Fibroblast of skin of abdomen (primary cell): ENCODE measurements around the gene ADCY4.
"Not testable (repeated sequence)": the region's sequence is repeated elsewhere in the genome, so short reads cannot be mapped to it uniquely, and the experiment has no call there.

Experiments
- DNase-seq: peaks from one replicate; pipeline ENCODE4 v3.0.0-alpha.2; 2013

The ADCY4 gene

GRCh38 chr14:24338843-24339242, 4.0 kb upstream of the ADCY4 start:
- no peak for DNase-seq

GRCh38 chr14:24337824-24338175, 2.9 kb upstream of the ADCY4 start:
- DNase-seq = no peak

- no peak for DNase-seq
These were observed 2.4 kb upstream of the ADCY4 start for GRCh38 chr14:24337144-24337823.

DNA sequence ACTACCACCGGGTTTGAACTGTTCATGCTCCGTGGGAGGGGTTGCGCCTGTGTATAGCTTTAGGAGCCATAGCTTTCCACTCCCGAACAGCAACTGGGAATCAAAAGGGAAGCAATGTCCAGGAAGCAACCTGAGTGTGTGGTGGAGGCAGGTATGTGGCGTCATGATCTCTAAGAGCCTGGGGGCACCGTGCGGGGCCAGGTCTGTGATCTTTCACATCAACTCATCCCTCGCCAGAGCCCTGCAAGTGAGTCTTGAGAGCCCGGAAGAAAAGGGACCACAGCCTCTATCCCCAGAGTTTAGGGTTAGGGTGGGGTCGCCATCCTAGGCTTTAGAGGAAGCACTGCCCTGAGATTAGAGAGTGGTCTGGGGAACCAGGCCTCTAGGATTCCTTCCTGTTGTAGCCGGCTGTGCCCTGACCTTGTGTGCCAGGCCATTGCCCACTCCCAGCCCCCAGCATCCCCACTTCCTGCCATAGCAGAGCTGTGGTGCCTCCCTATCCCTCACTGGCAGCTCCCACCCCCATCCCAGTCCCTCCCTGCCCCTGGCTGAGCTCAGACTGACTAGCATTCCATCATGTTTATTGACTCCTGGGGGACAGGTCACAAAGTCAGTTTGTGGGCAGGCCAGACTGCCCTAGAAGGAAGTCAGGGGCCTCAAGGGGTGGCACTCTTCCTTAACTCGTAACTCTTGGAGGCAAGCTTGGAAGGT, 745 bp upstream of the ADCY4 start:
- no peak for DNase-seq

GRCh38 chr14:24332268-24332993, 2.4 kb downstream of the ADCY4 start:
- peak; percentile 44 for DNase-seq

- no peak for DNase-seq
These were observed 3.1 kb downstream of the ADCY4 start for GRCh38 chr14:24331731-24332267.

- DNase-seq = no peak
These were observed 3.7 kb downstream of the ADCY4 start for GRCh38 chr14:24330973-24331674.

DNA sequence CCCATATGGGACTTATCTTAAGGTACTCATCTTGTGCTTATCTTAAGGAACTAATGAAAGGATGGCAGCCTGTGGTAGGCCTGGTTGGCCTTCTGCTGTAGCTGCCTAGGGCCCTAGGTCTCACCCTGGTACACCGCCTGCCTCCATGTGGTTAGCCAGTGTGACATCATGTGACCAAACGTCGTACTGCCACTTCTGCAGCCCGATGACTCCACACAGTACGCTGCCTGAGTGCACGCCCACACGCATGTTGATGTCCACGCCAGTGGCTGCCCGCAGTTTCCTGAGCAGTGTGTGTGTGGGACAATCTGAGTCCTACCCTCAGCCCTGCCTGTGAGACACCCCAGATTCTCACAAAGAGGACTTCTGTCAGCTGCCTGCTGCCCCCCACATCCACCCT, 5.1 kb downstream of the ADCY4 start:
- no peak for DNase-seq

- no peak for DNase-seq
These were observed 5.7 kb downstream of the ADCY4 start for GRCh38 chr14:24329073-24329663.

DNA sequence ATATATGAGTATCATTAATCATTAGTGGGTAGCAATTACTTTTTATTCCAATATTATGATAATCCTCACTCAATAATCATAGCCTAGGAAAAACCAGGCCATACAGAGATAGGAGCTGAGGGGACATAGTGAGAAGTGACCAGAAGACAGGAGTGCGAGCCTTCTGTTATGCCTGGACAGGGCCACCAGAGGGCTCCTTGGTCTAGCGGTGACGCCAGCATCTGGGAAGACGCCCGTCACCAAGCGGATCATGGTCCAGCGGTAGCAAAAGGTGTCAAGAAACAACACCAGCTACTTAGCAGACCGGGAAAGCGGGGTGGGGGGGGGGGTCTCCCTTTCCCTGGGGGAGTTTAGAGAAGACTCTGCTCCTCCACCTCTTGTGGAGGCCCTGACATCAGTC, 7.0 kb downstream of the ADCY4 start:
- not testable (repeated sequence) for DNase-seq

GRCh38 chr14:24327303-24327702, 7.6 kb downstream of the ADCY4 start:
- DNase-seq = no peak

DNA sequence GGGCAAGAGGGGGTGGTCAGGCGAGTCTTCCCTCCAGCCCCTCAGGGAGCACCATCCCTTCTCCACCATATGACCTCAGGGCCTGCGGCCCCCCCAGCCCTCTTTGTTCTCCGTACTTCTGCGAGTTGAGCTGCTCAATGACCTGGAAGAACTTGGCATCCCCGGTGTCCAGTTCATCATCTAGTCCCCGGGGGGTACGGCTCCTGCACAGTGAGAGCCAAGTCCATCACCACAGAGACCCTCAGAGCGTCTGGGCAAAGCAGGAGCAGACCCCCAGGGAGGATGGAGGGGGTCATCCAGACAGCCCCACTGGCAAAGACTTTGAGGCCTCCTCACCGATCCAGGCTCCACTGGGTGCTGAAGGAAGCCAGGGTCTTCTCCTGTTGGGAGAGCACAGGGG, 8.9 kb downstream of the ADCY4 start:
- no peak for DNase-seq

DNA sequence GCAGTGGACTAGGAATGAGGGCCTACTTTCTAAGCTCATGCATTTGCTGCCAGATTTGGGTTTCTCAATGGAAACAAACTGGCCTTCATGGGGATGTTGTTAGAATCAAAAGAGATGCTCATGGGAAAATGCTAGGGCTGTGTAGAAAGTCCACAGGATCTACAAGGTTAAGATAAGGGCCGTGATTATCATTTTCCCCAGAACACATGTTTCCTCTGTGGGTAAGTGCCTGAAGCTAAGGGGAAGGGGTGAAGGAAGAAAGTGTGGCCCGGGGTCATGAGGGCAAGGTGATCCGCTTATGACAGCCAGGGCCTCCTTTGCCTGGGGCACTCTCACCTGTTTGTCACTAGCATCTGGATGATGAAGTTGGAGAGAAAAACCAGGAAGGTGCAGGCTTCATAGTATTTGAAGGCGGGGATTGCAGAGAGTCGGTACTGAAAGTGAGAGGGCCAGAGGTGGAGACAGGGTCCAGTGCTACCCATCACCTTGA, 9.8 kb downstream of the ADCY4 start:
- DNase-seq = no peak

- no peak for DNase-seq
These were observed 10.8 kb downstream of the ADCY4 start for GRCh38 chr14:24324024-24324423.

DNA sequence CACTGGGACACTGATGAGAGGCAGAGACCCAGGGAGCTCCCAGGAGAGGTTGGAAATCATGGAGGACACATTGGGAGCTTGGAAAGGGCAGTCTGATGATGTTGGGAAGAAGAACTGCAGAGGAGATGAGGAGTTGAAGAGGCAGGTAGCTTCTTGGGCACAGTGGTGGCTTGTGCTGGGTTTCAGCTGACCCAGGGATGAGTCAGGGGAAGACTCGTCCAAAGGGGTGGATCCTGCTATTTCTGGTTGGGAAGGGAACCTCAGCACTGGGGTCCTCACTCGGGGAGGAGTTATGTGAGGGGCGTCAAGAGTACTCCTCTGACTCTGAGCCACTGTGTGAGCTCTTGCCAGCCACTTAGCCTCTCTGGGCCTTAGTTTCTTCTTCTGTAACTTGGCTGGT, 11.5 kb downstream of the ADCY4 start:
- DNase-seq = no peak

DNA sequence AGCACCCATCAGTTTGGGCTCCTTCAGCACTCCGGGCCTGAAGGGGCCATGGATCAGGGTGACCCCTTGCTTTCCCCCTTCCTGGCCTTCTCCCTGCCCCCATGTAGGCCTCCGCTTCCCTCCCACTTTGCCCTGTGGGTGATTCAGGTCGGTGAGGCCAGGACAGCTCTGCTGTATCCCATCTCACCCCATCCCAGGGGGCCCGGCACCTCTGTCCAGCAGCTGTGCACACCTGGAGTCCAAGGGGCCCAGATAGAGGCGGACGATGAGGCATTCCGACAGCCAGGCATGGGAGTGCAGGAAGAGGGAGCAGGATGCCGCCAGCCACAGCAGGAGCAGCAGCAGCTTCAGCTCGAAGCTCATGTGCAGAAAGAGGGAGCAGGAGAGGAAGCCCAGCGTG, 12.2 kb downstream of the ADCY4 start:
- no peak for DNase-seq

GRCh38 chr14:24321212-24321975, 13.5 kb downstream of the ADCY4 start:
- DNase-seq = no peak

- no peak for DNase-seq
These were observed 17.5 kb downstream of the ADCY4 start for GRCh38 chr14:24317141-24317928.

DNA sequence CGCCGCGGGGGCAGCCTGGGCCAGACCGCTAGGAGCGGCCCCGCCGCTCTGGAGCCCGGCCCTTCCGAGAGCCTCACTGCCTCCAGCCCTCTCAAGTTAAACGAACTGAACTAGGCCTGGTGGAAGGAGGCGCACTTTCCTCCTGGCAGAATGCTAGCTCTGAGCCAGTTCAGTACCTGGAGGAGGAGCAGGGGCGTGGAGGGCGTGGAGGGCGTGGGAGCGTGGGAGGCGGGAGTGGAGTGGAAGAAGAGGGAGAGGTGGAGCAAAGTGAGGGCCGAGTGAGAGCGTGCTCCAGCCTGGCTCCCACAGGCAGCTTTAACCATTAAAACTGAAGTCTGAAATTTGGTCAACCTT, 18.3 kb downstream of the ADCY4 start:
- DNase-seq = no peak

GRCh38 chr14:24315807-24316596, 18.9 kb downstream of the ADCY4 start:
- no peak for DNase-seq
